Activated CD4-positive, CD25-positive, alpha-beta regulatory T cell treated with anti-CD3 and anti-CD28 coated beads, Interleukin-2, amount 50 U/mL, for 16 hours (primary cell): ENCODE results near the gene ZFPM1.

ENCODE experiments used
- DNase-seq: peaks from one replicate; pipeline ENCODE4 v3.0.0-alpha.2; 2020; ENCODE audit warnings: low read depth, low spot score

The ZFPM1 gene

DNA sequence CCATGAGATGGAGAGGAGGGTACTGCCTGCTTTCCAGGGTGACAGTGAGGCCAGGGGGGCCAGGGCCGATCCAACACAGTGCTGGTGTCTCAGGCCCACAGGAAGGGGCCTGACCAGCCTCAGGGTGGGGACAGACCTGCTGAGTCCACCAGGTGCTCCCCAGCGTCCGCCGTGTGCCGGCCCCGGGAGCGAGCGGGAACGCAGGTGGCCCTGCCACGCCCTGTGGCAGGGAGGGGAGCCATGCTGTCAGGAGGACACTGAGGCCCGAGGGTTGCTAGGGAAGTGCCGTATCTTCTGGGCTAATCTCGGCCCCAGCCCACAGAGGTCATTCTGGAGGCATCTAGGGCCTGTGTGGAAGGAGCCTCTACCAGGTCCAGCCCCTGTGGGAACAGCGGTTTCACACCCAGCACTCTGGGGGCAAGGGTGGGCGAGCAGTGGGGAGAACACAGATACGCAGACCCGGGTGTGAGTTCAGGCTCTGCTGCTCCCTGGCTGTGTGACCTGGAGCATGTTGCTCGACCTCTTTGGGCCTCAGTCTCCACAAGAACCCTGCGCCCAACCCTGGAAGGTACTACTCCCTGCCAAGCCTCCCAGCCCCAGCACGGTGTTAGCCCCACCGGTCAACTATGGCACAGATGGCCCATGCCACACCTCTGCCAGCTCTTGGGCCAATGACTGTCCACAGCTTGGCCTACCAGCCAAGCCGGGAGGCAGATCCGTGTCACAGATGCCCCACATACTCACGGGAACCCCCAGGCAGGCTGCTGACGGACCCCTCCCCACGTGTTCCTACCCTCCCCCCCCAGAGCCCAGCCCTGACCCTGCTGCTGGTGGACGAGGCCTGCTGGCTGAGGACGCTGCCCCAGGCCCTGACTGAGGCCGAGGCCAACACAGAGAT lies 73.2 kb downstream of the ZFPM1 start:
- DNase-seq: no peak

- DNase-seq: no peak
Measured at GRCh38 chr16:88526906-88527185, 73.8 kb downstream of the ZFPM1 start.

GRCh38 chr16:88527186-88527936 lies 74.3 kb downstream of the ZFPM1 start:
- DNase-seq: peak; percentile 26

GRCh38 chr16:88527937-88528743 lies 75.1 kb downstream of the ZFPM1 start:
- no peak for DNase-seq

DNA sequence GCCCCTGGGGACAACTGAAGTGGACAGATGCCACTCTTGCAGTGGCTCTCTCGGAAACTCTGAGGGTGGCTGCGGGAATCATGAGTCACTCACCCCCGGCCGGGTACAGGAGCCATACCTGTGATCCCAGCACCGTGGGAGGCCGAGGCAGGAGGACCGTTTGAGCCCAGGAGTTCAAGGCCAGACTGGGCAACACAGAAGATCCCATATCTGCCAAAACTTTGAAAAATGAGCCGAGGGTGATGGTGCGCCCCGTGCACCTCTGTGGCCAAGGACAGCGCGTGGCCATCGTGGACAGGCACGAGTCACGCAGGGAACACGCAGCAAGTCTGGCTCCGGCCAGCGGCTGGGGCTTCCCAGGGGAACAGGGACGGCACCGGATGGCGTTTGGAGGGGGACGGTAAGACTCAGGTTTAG lies 75.8 kb downstream of the ZFPM1 start:
- DNase-seq: no peak

GRCh38 chr16:88529596-88529995 lies 76.5 kb downstream of the ZFPM1 start:
- no peak for DNase-seq

GRCh38 chr16:88530051-88530857 lies 77.2 kb downstream of the ZFPM1 start:
- no peak for DNase-seq

DNA sequence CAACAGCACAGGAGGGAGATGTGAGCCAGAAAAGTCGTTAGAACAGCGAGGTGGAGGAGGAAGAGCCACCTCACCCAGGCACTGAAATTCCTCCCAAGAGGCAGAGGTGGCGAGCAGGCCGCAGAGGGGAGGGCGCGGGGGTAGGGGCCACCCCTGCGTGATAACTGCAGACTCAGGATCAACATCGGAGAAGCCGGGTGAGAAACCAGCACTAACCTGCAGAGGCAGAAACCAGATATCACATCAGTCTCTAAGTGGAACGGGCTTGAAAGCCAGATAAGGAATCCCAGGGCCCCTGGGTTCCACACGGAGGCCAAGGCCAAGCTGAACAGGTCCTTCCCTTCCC lies 77.8 kb downstream of the ZFPM1 start:
- no peak for DNase-seq

- DNase-seq: no peak
Measured at GRCh38 chr16:88531346-88531745, 78.3 kb downstream of the ZFPM1 start.

DNA sequence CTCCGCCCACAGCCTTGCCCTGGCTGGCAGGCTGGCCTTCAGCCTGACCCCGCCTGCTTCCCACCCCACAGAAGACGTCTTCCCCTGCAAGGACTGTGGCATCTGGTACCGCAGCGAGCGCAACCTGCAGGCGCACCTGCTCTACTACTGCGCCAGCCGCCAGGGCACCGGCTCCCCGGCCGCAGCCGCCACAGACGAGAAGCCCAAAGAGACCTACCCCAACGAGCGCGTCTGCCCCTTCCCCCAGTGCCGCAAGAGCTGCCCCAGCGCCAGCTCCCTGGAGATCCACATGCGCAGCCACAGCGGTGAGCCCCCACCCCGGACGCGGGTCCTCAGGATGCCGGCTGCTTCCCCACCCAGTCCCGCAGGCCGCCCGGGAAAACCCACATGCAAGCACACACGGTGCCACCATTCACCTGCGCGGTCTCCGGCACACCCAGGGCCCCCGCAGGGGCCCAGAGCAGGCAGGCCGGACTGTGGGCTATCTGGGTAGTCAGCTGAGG lies 78.9 kb downstream of the ZFPM1 start:
- no peak for DNase-seq

- no peak for DNase-seq
Measured at GRCh38 chr16:88532434-88533241, 79.6 kb downstream of the ZFPM1 start.

- DNase-seq: no peak
Measured at GRCh38 chr16:88533381-88533917, 80.4 kb downstream of the ZFPM1 start.

DNA sequence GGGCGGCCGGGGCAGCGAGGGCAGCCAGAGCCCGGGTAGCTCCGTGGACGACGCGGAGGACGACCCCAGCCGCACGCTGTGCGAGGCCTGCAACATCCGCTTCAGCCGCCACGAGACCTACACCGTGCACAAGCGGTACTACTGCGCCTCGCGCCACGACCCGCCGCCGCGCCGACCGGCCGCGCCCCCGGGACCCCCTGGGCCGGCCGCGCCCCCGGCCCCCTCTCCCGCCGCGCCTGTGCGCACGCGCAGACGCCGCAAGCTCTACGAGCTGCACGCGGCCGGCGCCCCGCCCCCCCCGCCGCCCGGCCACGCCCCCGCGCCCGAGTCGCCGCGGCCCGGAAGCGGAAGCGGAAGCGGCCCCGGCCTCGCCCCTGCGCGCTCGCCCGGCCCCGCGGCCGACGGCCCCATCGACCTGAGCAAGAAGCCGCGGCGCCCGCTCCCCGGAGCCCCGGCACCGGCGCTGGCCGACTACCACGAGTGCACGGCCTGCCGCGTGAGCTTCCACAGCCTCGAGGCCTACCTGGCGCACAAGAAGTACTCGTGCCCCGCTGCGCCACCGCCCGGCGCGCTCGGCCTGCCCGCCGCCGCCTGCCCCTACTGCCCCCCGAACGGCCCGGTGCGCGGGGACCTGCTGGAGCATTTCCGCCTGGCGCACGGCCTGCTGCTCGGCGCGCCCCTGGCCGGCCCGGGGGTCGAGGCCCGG lies 81.0 kb downstream of the ZFPM1 start:
- peak; percentile 66 for DNase-seq

- no peak for DNase-seq
Measured at GRCh38 chr16:88534638-88535190, 81.6 kb downstream of the ZFPM1 start.

DNA sequence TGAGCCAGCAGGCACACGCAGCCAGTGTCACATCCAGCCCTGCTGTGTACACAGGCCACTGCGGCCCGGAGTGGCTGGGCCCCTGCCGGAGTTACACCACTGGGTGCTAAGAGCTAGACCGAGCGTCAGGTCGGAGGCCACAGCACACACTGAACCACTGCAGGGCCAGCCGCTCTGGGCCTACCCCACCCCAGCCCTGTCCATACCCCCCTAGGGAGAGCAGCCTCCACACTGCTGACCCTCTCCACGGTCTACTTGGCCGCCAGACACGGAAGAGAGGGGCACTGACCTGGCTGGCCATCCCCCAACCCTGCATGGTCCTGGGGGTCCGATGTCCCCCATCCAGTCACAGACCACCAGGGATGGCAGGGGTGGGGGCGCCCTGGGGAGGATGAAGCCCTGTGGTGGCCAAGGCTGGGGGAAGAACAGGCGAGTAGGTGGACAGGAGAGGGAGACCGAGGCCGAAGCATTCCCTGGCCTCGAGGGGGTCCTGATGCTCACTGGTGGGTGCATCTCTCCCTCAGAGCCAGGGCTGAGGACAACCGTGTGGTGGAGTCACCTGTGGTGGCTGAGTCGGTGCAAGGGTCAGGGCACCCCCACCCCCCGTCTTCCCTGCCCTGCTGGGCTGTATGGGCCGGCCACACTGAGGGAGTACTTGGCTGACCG lies 82.2 kb downstream of the ZFPM1 start:
- DNase-seq: no peak

DNA sequence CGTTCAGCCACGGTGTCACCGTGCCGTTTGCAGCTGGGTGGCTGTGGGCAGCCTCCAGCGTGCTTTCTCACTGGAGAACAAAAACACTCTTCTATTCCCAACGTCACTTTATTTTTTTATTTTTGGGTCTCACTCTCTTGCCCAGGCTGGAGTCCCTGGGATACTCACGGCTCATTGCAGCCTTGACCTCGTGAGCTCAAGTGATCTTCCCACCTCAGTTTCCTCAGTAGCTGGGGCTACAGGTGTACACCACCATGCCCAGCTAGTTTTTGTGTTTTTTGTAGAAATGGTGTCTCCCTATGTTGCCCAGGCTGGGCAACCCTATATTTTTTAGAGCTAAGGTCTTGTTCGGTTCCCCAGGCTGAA lies 82.8 kb downstream of the ZFPM1 start:
- DNase-seq: no peak

GRCh38 chr16:88536510-88536909 lies 83.4 kb downstream of the ZFPM1 start:
- DNase-seq: no peak

- DNase-seq: no peak
Measured at GRCh38 chr16:88536971-88537751, 84.1 kb downstream of the ZFPM1 start.
